Left cardiac atrium (tissue), 4 donors: ENCODE measurements around the gene NHEJ1. TPM values are rescaled to one million over a fixed set of nuclear protein-coding genes. Genes with fewer than 3 reads are reported as not detected.
A peak's percentile ranks its signal among the peaks of the same experiment; 100 is the strongest.
"Not testable (repeated sequence)": the region's sequence is repeated elsewhere in the genome, so short reads cannot be mapped to it uniquely, and the experiment has no call there.

Experiments used
- ATAC-seq, 2 donors: fragments of 200-7000 bp; cut with Tn5 transposase; one replicate each; pipeline ENCODE4 v1.9.1; 2020; ENCODE audit warnings: mild to moderate bottlenecking in 2 of 2, moderate library complexity in 2 of 2
- DNase-seq: peaks from one replicate; pipeline ENCODE4 v3.0.0-alpha.2; 2020
- intact Hi-C, 2 donors: fragments of 100-400 bp; cut with DNase I; formaldehyde crosslinking; loops; one replicate each; pipeline versions ENCODE4 v1.14.1 to v1.15.1; 2022 to 2023
- long read RNA-seq: library from polyadenylated mRNA; unstranded; transcript quantifications from one replicate; pipeline ENCODE4 v2.0.0, GENCODE V29; 2021
- total RNA-seq, 2 donors: library from RNA; stranded (reverse); fragmentation: NEBNext Ultra II Directional; extraction: Animal tissue kit (Norgen Biotek cat#: 25700); gene quantifications; one replicate each; pipeline ENCODE4 v1.2.1, GENCODE V29; 2021
- donor health status: DM: no; HTN: yes; CAD: no.
- donor health status: DM: no; HTN: yes; CAD: no; lungs with severe emphysema.
- donor health status: DM: yes; HTN: yes; CAD: no.
- donor health status: Dilated cardiomyopathy.

NHEJ1 gene, protein sequence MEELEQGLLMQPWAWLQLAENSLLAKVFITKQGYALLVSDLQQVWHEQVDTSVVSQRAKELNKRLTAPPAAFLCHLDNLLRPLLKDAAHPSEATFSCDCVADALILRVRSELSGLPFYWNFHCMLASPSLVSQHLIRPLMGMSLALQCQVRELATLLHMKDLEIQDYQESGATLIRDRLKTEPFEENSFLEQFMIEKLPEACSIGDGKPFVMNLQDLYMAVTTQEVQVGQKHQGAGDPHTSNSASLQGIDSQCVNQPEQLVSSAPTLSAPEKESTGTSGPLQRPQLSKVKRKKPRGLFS
- 1 to 10 TPM; 4.7 to 6.9 TPM for total RNA-seq
- long read RNA-seq, transcript NHEJ1-201 (8 exons, 2,094 nt): major isoform, 6 of 11 reads
- long read RNA-seq, partial matches to known transcripts: 1 of 11 reads
- long read RNA-seq, other reads (novel, unspliced or antisense): 3 of 11 reads

DNA sequence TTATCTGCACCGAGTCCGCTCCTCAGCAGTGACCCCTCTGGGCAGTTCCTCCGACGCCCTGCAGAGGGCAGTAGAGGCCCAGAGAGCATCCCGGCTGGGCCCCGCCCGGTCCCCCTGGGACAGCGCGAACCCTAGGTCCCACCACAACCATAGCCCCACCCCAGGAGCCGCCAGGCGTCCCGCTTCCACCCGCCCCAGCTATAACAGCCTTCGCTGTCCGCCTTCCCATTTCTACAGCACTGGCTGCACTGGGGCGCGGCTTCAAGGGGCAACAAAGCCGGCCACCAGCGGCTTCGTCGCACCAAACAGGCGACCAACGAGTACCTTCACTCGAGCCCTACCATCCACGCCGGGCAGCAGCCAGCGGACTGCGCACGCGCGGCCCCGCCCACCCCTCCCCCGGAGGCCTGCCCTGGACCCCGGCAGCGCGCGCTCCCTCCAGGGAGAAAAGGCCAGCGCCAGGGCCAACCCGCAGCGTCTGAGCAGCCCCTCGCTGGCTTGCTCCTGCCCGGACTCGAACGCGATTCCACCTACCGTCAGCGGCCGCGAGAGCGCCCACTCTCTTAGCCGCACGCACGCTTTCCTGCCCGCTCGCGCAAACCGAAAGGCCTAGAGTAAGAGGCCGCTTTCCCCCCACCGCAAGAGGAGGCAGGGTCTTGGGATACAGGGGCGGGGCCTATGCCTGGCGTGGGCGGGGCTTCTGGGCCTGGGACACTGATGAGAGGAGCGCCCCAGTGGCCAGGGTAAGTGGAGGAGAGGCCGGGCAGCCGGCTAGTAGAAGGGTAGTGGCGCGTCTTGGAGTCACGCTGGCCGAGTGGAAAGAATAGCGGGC lies at the start of gene NHEJ1:
TSS of gene NHEJ1 (minus strand) at position 630 of the 832 bp plus-strand sequence. CDS start 2,453 bp downstream, outside the sequence.
- DNase-seq (peak; percentile 97), ATAC-seq (peak; percentile 96 to 98)
- intact Hi-C loops: loop anchor here (2.0 to 5.0 kb wide), 2 partner anchors 137 to 138 kb away; no protein-coding TSS in a partner anchor

DNA sequence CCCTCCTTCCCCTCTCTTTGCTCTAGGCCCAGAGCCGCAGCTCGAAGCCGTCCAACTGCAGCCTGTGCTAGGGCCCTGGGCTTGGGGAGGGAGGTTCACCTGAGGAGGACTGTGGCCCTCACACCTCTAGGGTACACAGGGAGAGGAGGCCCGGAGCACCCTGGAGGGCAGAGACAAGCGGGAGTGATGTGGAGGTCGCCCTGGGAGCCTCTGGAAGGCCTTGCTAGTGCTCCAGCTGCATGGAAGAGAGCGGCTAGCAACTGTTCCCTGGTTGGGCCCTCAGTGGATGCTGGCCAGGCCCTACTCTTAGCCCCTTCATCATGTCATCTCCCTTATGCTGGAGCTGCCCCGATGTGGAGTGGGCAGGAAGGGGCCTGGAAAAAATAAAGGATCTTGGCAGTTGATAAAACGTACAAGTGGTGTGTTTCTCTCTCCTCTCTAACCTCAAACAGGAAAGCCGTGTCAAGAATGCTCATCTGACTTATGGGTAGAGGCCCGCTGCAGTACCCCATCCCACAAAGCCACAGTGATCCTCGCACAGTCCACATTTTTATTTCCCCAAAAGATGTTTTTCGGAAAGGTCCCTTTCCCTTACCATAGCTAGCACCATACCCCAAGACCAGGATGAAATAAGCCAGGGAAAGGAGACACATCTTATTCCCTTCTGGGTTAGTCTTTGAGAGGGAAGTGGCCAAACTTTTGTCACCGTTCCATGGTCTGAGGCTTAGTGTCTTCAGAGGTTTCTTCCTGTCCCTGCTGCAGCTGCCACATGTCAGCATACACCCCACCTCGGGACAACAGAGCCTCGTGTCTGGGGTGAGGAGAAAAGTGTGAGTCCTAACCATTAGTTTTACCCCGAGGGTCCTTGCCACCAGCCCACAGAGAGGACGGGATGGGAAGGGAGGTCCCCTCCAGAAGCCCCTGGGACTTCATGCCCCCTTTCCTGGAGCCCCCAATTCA lies 48.9 kb upstream of the NHEJ1 start:
- ATAC-seq (no peak), DNase-seq (no peak)
- intact Hi-C loops: no loop called here

DNA sequence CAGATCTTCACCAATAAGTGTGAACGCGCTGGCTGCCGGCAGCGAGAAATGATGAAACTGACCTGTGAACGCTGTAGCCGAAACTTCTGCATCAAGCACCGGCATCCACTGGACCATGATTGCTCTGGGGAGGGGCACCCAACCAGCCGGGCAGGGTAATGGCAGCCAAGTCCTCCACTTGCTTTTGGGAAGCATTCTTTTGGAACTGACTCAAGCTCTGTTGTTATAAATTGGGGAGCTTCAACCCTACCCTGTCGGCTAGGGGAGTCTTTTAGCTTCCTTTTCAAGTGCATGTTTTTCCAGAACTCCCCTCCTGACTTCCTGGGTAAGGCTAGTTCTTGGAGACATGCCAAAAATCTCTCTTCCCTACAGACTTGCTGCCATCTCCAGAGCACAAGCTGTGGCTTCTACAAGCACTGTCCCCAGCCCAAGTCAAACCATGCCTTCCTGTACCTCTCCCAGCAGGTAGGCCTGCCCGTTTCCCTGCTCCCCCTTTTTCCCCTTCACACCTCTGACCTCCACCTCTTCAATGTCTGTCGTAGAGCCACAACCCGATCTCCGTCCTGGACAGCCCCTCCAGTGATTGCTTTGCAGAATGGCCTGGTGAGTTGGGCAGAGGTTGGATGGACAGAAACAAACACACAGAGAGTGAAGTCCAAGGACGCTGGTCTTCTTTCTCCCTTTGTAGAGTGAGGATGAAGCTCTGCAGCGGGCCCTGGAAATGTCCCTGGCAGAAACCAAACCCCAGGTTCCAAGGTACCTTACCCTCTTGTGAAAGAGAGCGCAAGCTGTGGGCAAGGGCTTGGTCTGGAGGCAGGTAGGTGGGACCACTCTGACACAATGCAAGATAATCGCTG lies 47.5 kb upstream of the NHEJ1 start:
- DNase-seq: no peak
- no peak for ATAC-seq
- intact Hi-C loops: no loop called here

GRCh38 chr2:219207134-219207883 lies 46.7 kb upstream of the NHEJ1 start:
- no peak for ATAC-seq
- intact Hi-C loops: no loop called here
- no peak for DNase-seq

DNA sequence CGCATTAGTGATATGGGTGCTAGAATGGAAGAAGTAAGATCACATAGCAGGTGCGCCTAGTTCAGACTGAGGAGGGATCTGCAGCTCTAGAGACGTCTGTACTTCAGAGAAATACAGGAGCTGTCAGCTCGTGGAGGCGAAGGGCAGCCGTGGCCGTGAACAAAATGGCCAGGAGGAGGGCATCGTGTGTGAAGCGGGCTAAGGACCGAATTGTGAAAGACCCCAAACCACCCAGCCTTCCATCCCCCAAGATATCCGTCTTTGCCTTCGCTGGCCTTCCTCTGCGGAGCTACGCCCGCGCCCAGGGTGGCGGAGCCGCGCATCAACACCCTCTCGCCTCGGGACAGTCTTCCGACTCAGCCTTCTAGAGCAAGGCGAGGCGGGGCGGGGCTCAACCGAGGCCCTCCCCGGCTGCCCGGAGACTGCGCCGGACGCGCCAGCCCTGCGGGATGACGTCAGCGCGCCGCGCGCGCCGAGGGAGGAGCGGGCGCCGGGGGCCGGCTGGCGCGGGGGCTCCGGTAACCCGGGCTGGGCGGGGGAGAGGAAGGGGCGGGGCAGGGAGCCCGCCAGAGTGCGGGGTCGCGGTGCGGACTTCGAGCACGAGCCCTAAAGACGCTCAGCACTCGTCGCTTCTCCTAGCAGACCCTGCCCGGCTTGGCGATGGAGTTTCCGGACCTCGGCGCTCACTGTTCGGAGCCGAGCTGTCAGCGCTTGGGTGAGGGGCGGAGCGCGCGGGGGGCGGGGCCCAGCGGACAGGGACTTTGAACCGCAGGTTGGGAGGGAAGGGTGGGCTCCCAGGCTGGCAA lies 45.9 kb upstream of the NHEJ1 start, which contains the start of gene ZFAND2B:
TSS of gene ZFAND2B (plus strand) at position 455 of the 806 bp plus-strand sequence. CDS start at position 661, 206 bp downstream.
- intact Hi-C loops: no loop called here
- ATAC-seq (peak; percentile 98), DNase-seq (peak; percentile 96)

GRCh38 chr2:219205981-219206327 lies 45.3 kb upstream of the NHEJ1 start:
- ATAC-seq (no peak), DNase-seq (no peak)
- intact Hi-C loops: no loop called here

- ATAC-seq (no peak), DNase-seq (no peak)
- intact Hi-C loops: no loop called here
These were observed 44.5 kb upstream of the NHEJ1 start for GRCh38 chr2:219205165-219205538.

GRCh38 chr2:219204425-219205164 lies 44.0 kb upstream of the NHEJ1 start:
- ATAC-seq: no peak
- DNase-seq: no peak
- intact Hi-C loops: no loop called here

DNA sequence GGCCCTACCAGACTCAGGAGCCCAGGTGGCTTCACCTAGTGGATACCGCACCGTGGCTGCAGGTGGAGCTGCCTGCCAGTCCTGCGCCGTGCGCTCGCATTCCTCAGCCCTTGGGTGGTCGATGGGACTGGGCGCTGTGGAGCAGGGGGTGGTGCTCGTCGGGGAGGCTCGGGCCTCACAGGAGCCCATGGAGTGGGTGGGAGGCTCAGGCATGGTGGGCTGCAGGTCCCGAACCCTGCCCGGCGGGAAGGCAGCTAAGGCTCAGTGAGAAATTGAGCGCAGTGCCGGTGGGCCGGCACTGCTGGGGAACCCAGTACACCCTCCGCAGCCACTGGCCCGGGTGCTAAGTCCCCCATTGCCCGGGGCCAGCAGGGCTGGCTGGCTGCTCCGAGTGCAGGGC lies 40.7 kb upstream of the NHEJ1 start:
- DNase-seq, ATAC-seq, intact Hi-C loops: not testable (repeated sequence)

GRCh38 chr2:219200502-219201326 lies 40.1 kb upstream of the NHEJ1 start:
- DNase-seq, intact Hi-C loops, ATAC-seq: not testable (repeated sequence)

DNA sequence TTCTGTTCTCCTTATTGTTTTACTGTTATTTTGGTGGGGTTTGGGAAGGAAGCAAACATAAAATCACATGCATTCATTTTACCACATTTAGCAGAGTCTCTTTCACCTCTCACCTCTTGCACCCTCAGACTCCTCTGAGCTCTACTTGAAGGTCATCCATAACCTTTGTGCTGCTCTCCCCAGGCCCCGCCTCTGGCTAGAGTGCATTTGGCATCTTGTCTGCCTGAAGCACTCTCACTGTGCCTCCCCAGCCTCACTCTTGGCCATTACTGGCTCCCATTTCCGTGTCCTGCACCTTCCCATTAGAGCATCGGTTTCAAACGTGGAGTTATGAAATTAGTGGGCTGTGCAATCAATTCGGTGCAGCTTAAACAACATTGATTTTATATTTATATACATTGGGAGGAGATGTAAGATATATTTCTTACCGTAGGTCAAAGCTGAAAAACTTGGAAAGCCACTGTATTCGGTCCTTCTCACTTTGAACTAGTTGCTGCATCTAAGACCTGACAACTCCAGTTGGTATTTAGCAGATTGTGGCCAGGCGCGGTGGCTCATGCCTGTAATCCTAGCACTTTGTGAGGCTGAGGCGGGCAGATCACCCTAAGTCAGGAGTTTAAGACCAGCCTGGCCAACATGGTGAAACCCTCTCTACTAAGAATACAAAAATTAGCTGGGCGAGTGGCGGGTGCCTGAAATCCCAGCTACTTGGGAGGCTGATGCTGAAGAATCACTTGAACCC lies 39.0 kb upstream of the NHEJ1 start:
- intact Hi-C loops: no loop called here
- no peak for DNase-seq
- peak in 1 of 2 donors; percentile 86 for ATAC-seq

DNA sequence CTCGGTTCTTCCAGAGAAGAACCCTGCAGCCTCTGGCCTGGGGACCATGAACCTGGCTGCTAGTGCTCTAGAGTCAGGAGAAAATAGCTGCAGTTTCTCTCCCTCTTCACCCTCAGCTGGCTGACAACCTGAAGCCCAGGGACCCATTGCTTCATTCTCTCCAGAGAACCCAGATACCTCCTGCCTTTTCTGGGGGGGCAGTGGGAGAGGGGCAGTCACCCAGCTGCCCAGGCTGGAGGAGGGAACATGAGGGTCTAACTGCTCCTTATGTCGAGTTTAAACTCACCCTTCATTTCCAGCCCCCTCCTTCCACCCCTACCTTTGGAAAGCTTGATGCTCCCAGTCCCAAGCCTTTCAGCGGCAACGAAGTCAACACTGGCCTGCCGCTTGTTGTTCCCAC lies 38.4 kb upstream of the NHEJ1 start:
- intact Hi-C loops: no loop called here
- no peak for DNase-seq
- ATAC-seq: no peak

- DNase-seq (no peak), ATAC-seq (no peak)
- intact Hi-C loops: no loop called here
These were observed 36.8 kb upstream of the NHEJ1 start for GRCh38 chr2:219197388-219197787.

- intact Hi-C loops: no loop called here
- no peak for ATAC-seq
- no peak for DNase-seq
These were observed 26.3 kb upstream of the NHEJ1 start for GRCh38 chr2:219186754-219187456.
